H9 (cell line): Measurements from ENCODE around the gene AGPAT1. TPM values are rescaled to one million over a fixed set of nuclear protein-coding genes. Genes with fewer than 3 reads are reported as not detected.
"Not testable (repeated sequence)": the region's sequence is repeated elsewhere in the genome, so short reads cannot be mapped to it uniquely, and the experiment has no call there.

Experiments
- DNase-seq: peaks from one replicate; pipeline ENCODE4 v3.0.0-alpha.2; 2017
- H2AFZ ChIP-seq: one replicate; pipeline ENCODE4 v1.6.1; 2013; ENCODE audit warnings: mild to moderate bottlenecking, low read length, control low read depth, moderate library complexity
- H2AK5ac ChIP-seq: 2 replicates; pipeline ENCODE4 v1.6.1; 2013; ENCODE audit warnings: low read length, control low read depth, mixed read lengths; ENCODE audit not compliant: insufficient read length
- H2BK120ac ChIP-seq: one replicate; pipeline ENCODE4 v1.6.1; 2013; ENCODE audit warnings: low read depth, mild to moderate bottlenecking, low read length, control low read depth, inconsistent platforms; ENCODE audit not compliant: poor library complexity, severe bottlenecking
- H2BK12ac ChIP-seq: 2 replicates; pipeline ENCODE4 v1.6.1; 2013; ENCODE audit warnings: low read length, control low read depth, mixed read lengths, low read depth; ENCODE audit not compliant: insufficient read length
- H2BK15ac ChIP-seq: 2 replicates; pipeline ENCODE4 v1.6.1; 2013; ENCODE audit warnings: low read depth, low read length, control low read depth
- H2BK20ac ChIP-seq: one replicate; pipeline ENCODE4 v1.6.1; 2013; ENCODE audit warnings: low read depth, mild to moderate bottlenecking, low read length, control low read depth, inconsistent platforms; ENCODE audit not compliant: poor library complexity, severe bottlenecking
- H2BK5ac ChIP-seq: 2 replicates; pipeline ENCODE4 v1.6.1; 2013; ENCODE audit warnings: low read length, control low read depth, mixed read lengths; ENCODE audit not compliant: insufficient read length
- H3K14ac ChIP-seq: 2 replicates; pipeline ENCODE4 v1.6.1; 2013; ENCODE audit warnings: low read length, control low read depth; ENCODE audit not compliant: insufficient read depth
- H3K18ac ChIP-seq: 2 replicates; pipeline ENCODE4 v1.6.1; 2013; ENCODE audit warnings: low read depth, mild to moderate bottlenecking, mixed read lengths, low read length, control low read depth; ENCODE audit not compliant: insufficient read length
- H3K23ac ChIP-seq: 2 replicates; pipeline ENCODE4 v1.6.1; 2013; ENCODE audit warnings: low read length, control low read depth, mixed read lengths, low read depth; ENCODE audit not compliant: insufficient read length
- H3K23me2 ChIP-seq: 2 replicates; pipeline ENCODE4 v1.6.1; 2013; ENCODE audit warnings: low read depth, mild to moderate bottlenecking, mixed read lengths, low read length, control low read depth; ENCODE audit not compliant: insufficient read length, poor library complexity, severe bottlenecking
- H3K27ac ChIP-seq: 2 replicates; pipeline ENCODE4 v1.5.1; 2013; ENCODE audit warnings: low read length, control low read depth, mixed read lengths, low read depth; ENCODE audit not compliant: insufficient read length
- H3K27me3 ChIP-seq: 2 replicates; pipeline ENCODE4 v1.6.1; 2013; ENCODE audit warnings: low read length, control low read depth, inconsistent platforms; ENCODE audit not compliant: insufficient read depth
- H3K4ac ChIP-seq: 2 replicates; pipeline ENCODE4 v1.6.1; 2013; ENCODE audit warnings: low read depth, mild to moderate bottlenecking, control low read depth, inconsistent platforms, low read length, moderate library complexity
- H3K4me1 ChIP-seq: 2 replicates; pipeline ENCODE4 v1.6.1; 2013; ENCODE audit warnings: low read length, control low read depth, inconsistent platforms; ENCODE audit not compliant: insufficient read depth
- H3K4me2 ChIP-seq: 2 replicates; pipeline ENCODE4 v1.6.1; 2013; ENCODE audit warnings: low read length, control low read depth, mixed read lengths; ENCODE audit not compliant: insufficient read length, insufficient read depth
- H3K56ac ChIP-seq: 2 replicates; pipeline ENCODE4 v1.6.1; 2013; ENCODE audit warnings: low read depth, mild to moderate bottlenecking, mixed read lengths, low read length, control low read depth; ENCODE audit not compliant: insufficient read length
- H3K79me1 ChIP-seq: 2 replicates; pipeline ENCODE4 v1.6.1; 2013; ENCODE audit warnings: low read depth, mild to moderate bottlenecking, moderate library complexity, low read length, control low read depth, inconsistent platforms; ENCODE audit not compliant: insufficient read depth, poor library complexity, severe bottlenecking
- H3K79me2 ChIP-seq: 2 replicates; pipeline ENCODE4 v1.6.1; 2013; ENCODE audit warnings: low read length, control low read depth, inconsistent platforms; ENCODE audit not compliant: insufficient read depth
- H3K9ac ChIP-seq: 2 replicates; pipeline ENCODE4 v1.6.1; 2013; ENCODE audit warnings: low read length, control low read depth, mixed read lengths; ENCODE audit not compliant: insufficient read length; ENCODE audit errors: extremely low read depth
- H3K9me3 ChIP-seq: one replicate; pipeline ENCODE4 v1.6.1; 2013; ENCODE audit warnings: low read depth, low read length, inconsistent platforms; ENCODE audit not compliant: control insufficient read depth
- H3T11ph ChIP-seq: one replicate; pipeline ENCODE4 v1.6.1; 2013; ENCODE audit warnings: mild to moderate bottlenecking, low read length, control low read depth, inconsistent platforms
- H4K20me1 ChIP-seq: one replicate; pipeline ENCODE4 v1.6.1; 2013; ENCODE audit not compliant: control insufficient read depth, insufficient read length, insufficient read depth
- H4K5ac ChIP-seq: 2 replicates; pipeline ENCODE4 v1.6.1; 2013; ENCODE audit warnings: low read depth, mild to moderate bottlenecking, mixed read lengths, low read length, control low read depth; ENCODE audit not compliant: insufficient read length
- H4K8ac ChIP-seq: replicated peaks from 2 replicates; pipeline ENCODE4 v1.6.1; 2013; ENCODE audit warnings: low read length, control low read depth, mixed read lengths, low read depth; ENCODE audit not compliant: insufficient read length
- H4K91ac ChIP-seq: 2 replicates; pipeline ENCODE4 v1.6.1; 2013; ENCODE audit warnings: low read depth, mild to moderate bottlenecking, moderate library complexity, mixed read lengths, low read length, control low read depth; ENCODE audit not compliant: insufficient read length
- H3K27ac Mint-ChIP-seq, 3 experiments: 2 replicates in 2 of 3; 3 replicates in 1 of 3; pipeline ENCODE4 v1.8.0; 2020 to 2021; ENCODE audit warnings: mixed read lengths in 3 of 3, mild to moderate bottlenecking in 1 of 3, moderate library complexity in 1 of 3
- H3K27me3 Mint-ChIP-seq: 2 replicates; pipeline ENCODE4 v1.8.0; 2021; ENCODE audit warnings: low read depth, mild to moderate bottlenecking, moderate library complexity, mixed read lengths
- H3K36me3 Mint-ChIP-seq, 3 experiments: 2 replicates in 2 of 3; 3 replicates in 1 of 3; pipeline ENCODE4 v1.8.0; 2020 to 2021; ENCODE audit warnings: low read depth in 3 of 3, mixed read lengths in 3 of 3; ENCODE audit not compliant: insufficient read depth in 1 of 3
- H3K4me1 Mint-ChIP-seq, 2 experiments: 2 replicates each; pipeline ENCODE4 v1.8.0; 2020; ENCODE audit warnings: mixed read lengths in 2 of 2
- H3K4me3 Mint-ChIP-seq, 2 experiments: 2 replicates in 1 of 2; 3 replicates in 1 of 2; pipeline ENCODE4 v1.8.0; 2020 to 2021; ENCODE audit warnings: mild to moderate bottlenecking in 2 of 2, mixed read lengths in 2 of 2, moderate library complexity in 1 of 2
- H3K9me3 Mint-ChIP-seq, 2 experiments: 2 replicates in 1 of 2; 3 replicates in 1 of 2; pipeline ENCODE4 v1.8.0; 2020; ENCODE audit warnings: mild to moderate bottlenecking in 2 of 2, mixed read lengths in 2 of 2, moderate library complexity in 1 of 2
- CTCF ChIP-seq: fragments of 200-600 bp; sonication (generic); conservative IDR thresholded peaks from 3 replicates; pipeline ENCODE4 v1.8.0; 2021; ENCODE audit warnings: antibody characterized with exemption, mild to moderate bottlenecking
- WGBS: extraction: QIAGEN DNeasy Blood & Tissue Kit; methylation state at CpG from one replicate; pipeline ENCODE4 v1.1.7; 2013; ENCODE audit warnings: missing lambda C conversion rate, low lambda C conversion rate, mixed read lengths; ENCODE audit not compliant: insufficient read length; ENCODE audit errors: extremely low coverage; 5-methylcytosine and 5-hydroxymethylcytosine counted together
- total RNA-seq: library from RNA; stranded (reverse); gene quantifications from 2 replicates; pipeline ENCODE4 v1.2.1, GENCODE V29; 2021

Gene AGPAT1
- total RNA-seq, 1 experiment from 2014 or later: 89.5 TPM

- peaks cover 12 to 54% (median 45%) of the 10 kb centered on the region in 3 experiments; a peak in 6 of 7 replicates for H3K36me3 Mint-ChIP-seq
- peak overlapping the region in 1 of 2 experiments; percentile 63; a peak in 3 of 5 replicates for H3K4me3 Mint-ChIP-seq
- Histone ChIP-seq H4K8ac (no peak overlapping the region), H2AK5ac (no peak overlapping the region), H3K18ac (no peak overlapping the region), H4K20me1 (no peaks in the 10 kb centered on the region), H3K79me1 (no peaks in the 10 kb centered on the region), H3K56ac (no peak overlapping the region), H2AFZ (no peak overlapping the region), H3T11ph (no peak overlapping the region), H3K4me2 (no peak overlapping the region), H2BK20ac (no peak overlapping the region), H2BK12ac (no peak overlapping the region), H2BK15ac (no peak overlapping the region), H3K79me2 (no peaks in the 10 kb centered on the region), H2BK120ac (no peak overlapping the region), H3K4ac (no peak overlapping the region), H3K23ac (no peak overlapping the region), H3K27me3 (no peaks in the 10 kb centered on the region), H3K14ac (no peak overlapping the region), H3K9me3 (no peaks in the 10 kb centered on the region), H4K5ac (no peak overlapping the region), H2BK5ac (no peak overlapping the region), H4K91ac (no peak overlapping the region), H3K27ac (no peak overlapping the region), H3K4me1 (peaks cover 4% of the 10 kb centered on the region; the same call in 1 of the 2 replicates), H3K23me2 (peaks cover 7% of the 10 kb centered on the region), H3K9ac (no peak overlapping the region)
- no peaks in the 10 kb centered on the region for H3K27me3 Mint-ChIP-seq
- H3K9me3 Mint-ChIP-seq: no peaks in the 10 kb centered on the region; a peak in 1 of 5 replicates
- DNase-seq: no peak
- no peak for TF ChIP-seq CTCF
- H3K4me1 Mint-ChIP-seq: peaks cover 33 to 43% of the 10 kb centered on the region in 2 experiments
- WGBS: no CpG with 5 or more reads among the region's 12 CpGs
- peak overlapping the region in 1 of 3 experiments; percentile 76; a peak in 3 of 7 replicates for H3K27ac Mint-ChIP-seq
Observed at GRCh38 chr6:32187009-32187709, 11.3 kb upstream of the AGPAT1 start.

DNA sequence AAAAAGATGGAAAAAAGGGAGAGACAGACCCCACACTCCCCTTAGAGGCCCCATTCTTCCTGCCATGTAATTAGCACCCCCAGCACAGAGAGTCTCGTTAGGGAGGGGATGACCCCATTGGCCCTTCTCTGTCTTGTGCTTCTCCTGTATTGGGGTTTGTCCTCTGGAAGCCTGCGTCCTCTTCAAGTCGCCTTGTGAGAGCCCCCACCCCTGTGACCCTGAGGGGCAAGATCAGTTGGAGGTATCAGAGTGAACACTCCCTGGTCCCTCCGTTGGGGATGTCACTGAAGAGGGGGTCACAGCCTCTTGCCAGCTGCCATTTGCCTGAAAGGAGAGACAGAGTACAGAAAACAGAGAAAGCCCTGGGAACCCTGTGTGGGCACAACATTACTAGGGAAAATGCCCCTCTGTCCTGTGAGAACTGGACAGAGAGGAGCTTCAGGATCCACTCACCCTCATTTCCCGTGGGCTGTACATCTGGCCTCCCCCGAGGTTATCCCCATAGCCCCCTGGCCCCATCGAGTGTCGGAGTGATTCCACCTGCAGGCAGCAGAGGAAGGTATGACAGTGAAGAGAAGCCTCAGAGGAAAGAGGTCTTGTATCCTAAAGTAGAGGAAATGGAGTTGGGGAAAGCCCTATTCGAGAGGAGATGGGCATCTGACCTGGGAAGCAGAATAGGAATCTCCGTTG lies 10.4 kb upstream of the AGPAT1 start:
- not testable (repeated sequence) for H3K23me2 ChIP-seq, H2BK12ac ChIP-seq, H3K23ac ChIP-seq, H3K4ac ChIP-seq, H3K14ac ChIP-seq, H3K27me3 ChIP-seq, H3K9me3 ChIP-seq, H3T11ph ChIP-seq, H3K18ac ChIP-seq, H3K4me2 ChIP-seq, H2BK20ac ChIP-seq, H4K8ac ChIP-seq, H3K56ac ChIP-seq, H3K9me3 Mint-ChIP-seq, H3K9ac ChIP-seq, H4K5ac ChIP-seq, H2BK5ac ChIP-seq, H4K20me1 ChIP-seq, H2AFZ ChIP-seq, H2AK5ac ChIP-seq, H3K79me1 ChIP-seq, H3K79me2 ChIP-seq, H2BK15ac ChIP-seq, DNase-seq, H3K4me1 ChIP-seq, H3K27ac ChIP-seq, H3K27me3 Mint-ChIP-seq, H2BK120ac ChIP-seq, H4K91ac ChIP-seq
- Mint-ChIP-seq H3K4me1 (peaks cover 24 to 38% of the 10 kb centered on the region in 2 experiments), H3K36me3 (peaks cover 14 to 62% (median 48%) of the 10 kb centered on the region in 3 experiments; a peak in 6 of 7 replicates), H3K4me3 (peak overlapping the region in 1 of 2 experiments; percentile 56; a peak in 2 of 5 replicates), H3K27ac (peak overlapping the region; percentile 32 to 90 (median 75); a peak in 5 of 7 replicates)
- WGBS: no CpG with 5 or more reads among the region's 10 CpGs
